ENCODE measurements around the gene FHIP1A.
A peak's percentile ranks its signal among the peaks of the same experiment; 100 is the strongest.
"Not testable (repeated sequence)": the region's sequence is repeated elsewhere in the genome, so short reads cannot be mapped to it uniquely, and the experiment has no call there.

Gene FHIP1A

DNA sequence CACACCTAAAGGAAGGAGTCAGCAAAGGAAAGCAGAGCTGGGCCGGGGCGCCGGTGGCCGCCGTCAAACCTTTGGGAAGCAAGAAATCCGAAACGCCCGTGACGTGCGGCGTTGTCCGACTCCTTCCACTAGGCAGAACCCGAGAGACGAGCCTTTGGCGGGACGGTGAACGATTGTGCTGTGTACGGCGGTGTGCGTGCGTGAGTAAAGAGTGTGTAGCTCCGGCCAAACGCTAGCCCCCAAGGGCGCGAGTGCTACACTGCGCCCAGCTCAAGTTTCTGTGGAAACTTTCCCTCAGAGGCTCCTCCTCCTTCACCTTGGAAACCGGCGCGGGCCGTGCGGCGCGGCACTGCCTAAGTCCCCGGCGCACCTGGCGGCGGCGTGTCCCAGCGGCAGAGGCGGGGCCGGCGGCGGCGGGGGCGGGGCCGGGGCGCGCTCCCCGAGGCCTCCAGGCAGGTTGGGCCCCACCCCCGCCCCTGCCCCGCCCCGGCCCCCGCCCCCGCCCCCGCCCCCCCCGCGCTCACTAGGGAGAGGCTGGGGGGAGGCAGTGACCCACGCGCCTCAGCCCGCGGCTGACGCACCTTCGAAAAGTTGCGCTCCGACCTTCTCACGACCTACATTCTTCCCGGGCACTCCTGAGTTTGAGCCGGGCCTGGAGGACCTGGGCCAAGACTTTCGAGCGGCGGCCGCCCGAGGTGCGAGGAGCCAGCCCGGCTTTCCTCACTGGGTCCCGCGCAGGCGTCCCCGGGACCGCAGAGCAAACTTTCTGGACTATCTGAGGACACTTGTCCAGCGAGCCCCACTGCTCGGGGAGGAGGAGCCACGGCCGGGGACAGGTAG is at the start of gene FHIP1A:
Gene FHIP1A, plus strand, starts transcription at position 547 of the 840 bp plus-strand sequence. CDS start 157,084 bp downstream, outside the sequence.
- peak; percentile 94 for DNase-seq (ENCODE audit: low spot score)

GRCh38 chr4:151359576-151359975 is 49.4 kb upstream of the FHIP1A start:
- no peak for DNase-seq (ENCODE audit: low spot score)

GRCh38 chr4:151361126-151361525 is 47.9 kb upstream of the FHIP1A start:
- no peak for DNase-seq (ENCODE audit: low spot score)

DNA sequence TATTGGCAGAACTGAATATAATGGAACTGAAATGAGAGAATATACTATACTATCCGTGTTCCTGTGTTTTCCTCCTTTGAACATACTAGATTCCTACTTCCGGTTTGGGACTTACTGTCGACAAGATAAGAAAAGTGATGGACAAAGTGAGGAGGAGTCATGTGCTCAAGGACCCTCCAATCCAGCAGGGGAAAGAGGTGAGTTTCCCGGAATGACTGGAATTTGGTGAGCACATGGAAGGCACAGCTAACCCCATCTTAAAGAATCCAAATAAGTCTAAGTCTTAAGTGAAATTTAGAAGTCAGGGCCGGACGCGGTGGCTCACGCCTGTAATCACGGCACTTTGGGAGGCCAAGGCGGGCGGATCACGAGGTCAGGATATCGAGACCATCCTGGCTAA is 47.0 kb upstream of the FHIP1A start:
- DNase-seq (ENCODE audit: low spot score): no peak

DNA sequence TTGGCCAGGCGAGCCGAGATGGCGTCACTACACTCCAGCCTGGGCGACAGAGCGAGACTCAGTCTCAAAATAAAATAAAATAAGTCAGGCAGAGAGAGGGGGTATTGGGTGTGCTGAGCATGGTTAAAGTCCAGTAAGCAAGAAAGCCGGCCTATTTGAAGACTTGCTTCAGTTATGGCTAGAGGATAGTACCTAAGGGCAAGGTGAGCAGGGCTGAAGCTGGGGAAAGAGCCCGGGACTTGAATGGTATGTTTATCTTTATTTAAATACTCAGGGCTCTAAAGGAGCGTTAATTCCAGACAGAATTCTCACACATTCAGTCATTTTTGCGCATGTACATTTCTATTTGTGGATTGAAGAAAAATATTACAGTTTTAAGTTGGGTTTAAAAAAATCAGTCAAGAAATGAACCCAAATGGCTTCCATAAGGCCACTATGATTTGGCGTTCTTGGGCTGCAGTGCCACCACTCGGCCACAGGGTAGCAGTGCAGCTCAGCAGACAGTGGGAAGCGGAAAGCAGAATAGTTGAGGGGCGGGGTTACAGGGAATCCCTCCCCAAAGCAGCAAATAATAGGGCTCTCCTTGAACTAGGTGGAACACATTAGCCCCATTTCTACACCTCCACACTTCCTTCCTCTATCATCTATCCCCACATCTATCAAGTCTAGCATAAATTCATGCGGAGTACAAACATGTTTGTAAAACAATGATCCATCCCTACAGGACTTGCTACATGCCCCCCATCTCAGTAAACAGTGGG is 46.4 kb upstream of the FHIP1A start:
- peak; percentile 81 for DNase-seq (ENCODE audit: low spot score)

GRCh38 chr4:151376540-151376939 is 32.4 kb upstream of the FHIP1A start:
- DNase-seq (ENCODE audit: low spot score): no peak

- no peak for DNase-seq (ENCODE audit: low spot score)
Measured at GRCh38 chr4:151389311-151389710, 19.7 kb upstream of the FHIP1A start.

- DNase-seq (ENCODE audit: low spot score): not testable (repeated sequence)
Measured at GRCh38 chr4:151389799-151390198, 19.2 kb upstream of the FHIP1A start.

GRCh38 chr4:151395873-151396272 is 13.1 kb upstream of the FHIP1A start:
- DNase-seq (ENCODE audit: low spot score): no peak

GRCh38 chr4:151400343-151400742 is 8.6 kb upstream of the FHIP1A start:
- no peak for DNase-seq (ENCODE audit: low spot score)

GRCh38 chr4:151401739-151402138 is 7.2 kb upstream of the FHIP1A start:
- DNase-seq (ENCODE audit: low spot score): no peak

GRCh38 chr4:151402145-151402865 is 6.7 kb upstream of the FHIP1A start:
- DNase-seq (ENCODE audit: low spot score): peak; percentile 19

- DNase-seq (ENCODE audit: low spot score): no peak
Measured at GRCh38 chr4:151403656-151404055, 5.3 kb upstream of the FHIP1A start.

GRCh38 chr4:151404802-151405201 is 4.2 kb upstream of the FHIP1A start:
- not testable (repeated sequence) for DNase-seq (ENCODE audit: low spot score)

GRCh38 chr4:151407018-151407417 is 2.0 kb upstream of the FHIP1A start:
- no peak for DNase-seq (ENCODE audit: low spot score)

DNA sequence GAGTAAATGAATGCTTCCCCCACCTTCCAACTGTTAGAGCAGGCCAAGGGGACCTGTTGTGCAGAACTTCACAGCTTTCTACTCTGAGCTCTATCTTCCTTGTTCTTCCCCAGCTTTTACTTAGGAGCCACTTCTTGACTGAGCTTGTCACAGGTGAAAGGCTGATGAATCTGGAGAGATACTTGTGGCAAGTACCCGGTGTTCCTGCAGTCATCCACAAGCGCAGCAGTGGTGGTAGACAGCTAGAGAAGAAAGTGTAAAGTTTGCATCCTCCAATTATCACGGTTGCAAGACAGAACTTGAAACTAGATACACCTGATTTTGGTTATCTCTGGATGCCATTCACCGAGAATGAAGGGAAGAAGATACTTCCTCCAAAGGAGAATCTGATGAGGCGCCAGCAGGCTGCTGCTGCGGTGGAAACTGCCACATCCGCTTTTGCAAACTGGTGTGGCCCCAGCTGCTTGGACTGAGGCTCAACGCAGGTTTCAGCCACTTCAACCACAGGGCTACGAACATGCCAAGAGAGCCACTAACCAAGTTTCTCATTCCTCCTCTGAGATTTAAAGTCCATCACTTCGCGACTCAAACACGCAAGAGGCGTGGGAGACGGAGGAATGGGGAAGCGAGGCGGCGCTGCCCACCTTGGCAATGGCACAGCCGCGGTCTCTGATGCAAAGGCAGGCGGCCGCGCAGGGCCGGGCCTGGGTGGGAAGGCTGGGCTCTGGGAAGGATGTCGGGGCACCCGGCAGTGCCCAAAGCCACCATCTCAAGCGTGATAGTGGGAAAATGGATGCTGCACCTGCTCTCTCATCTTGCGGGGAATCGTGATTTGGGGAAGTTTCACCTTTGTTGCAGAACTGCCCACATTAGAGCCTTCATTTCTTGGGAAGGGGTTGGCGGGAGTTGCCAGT is 1.3 kb upstream of the FHIP1A start:
- DNase-seq (ENCODE audit: low spot score): no peak

- no peak for DNase-seq (ENCODE audit: low spot score)
Measured at GRCh38 chr4:151408380-151408629, 671 bp upstream of the FHIP1A start.

- peak; percentile 31 for DNase-seq (ENCODE audit: low spot score)
Measured at GRCh38 chr4:151409470-151410313, 716 bp downstream of the FHIP1A start.

DNA sequence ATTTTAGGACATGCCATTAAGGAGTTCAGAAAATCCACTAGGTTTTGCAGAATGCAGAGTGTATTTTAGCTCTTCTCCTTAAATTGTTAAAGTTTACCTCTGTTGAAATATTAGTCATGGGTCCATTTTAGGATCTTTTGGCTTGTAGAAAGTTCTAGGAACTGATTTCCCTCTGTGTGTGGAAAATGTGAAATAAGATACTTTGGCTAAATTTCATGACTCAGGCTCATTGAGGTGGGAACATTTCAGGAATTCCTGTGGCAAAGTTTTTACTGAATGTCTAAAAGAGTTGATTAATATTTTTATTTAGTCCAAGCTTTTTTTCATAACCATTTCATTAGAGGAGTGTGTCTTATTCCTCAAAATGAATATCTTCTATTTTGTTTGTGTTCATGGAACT is 7.0 kb downstream of the FHIP1A start:
- no peak for DNase-seq (ENCODE audit: low spot score)

DNA sequence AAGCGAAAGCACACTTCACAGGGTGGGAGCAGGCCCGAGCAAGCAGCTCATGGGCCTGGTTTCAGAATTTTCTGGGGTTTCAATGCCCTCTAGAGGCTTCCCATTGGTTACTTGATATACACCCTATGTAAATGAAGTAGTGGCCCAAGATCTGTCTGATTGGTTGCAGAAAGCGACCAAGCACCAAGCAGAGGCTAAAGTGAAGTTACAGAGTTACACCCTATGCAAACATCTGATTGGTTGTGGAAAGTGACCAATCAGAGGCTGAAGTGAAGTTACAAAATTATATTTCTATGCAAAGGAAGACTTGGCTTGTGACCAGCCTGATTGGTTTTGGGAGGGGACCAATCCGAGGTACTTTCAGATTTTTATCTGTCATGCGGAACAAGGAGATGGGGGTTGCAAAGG is 8.2 kb downstream of the FHIP1A start:
- DNase-seq (ENCODE audit: low spot score): no peak
